ENCODE data around the gene ONECUT3. TPM values are rescaled to one million over a fixed set of nuclear protein-coding genes. Genes with fewer than 3 reads are reported as not detected.

ONECUT3 gene
- total RNA-seq, 1 experiment from 2014 or later = 0.02 TPM

GRCh38 chr19:1812426-1813191 lies 59.3 kb downstream of the ONECUT3 start:
- peaks cover 34% of the 10 kb centered on the region for H3K36me3 Mint-ChIP-seq (ENCODE audit: insufficient read depth, unreplicated experiment)
- DNase-seq (ENCODE audit: unreplicated experiment) = peak; percentile 99
- H3K27me3 Mint-ChIP-seq (ENCODE audit: insufficient read depth, unreplicated experiment) = no peaks in the 10 kb centered on the region
- peak; percentile 66 for TF ChIP-seq CTCF (IDR thresholded peaks at IDR 0.05; ENCODE audit: unreplicated experiment)
- H3K27ac Mint-ChIP-seq (ENCODE audit: low read depth, unreplicated experiment) = peak overlapping the region; percentile 98
- CTCF ChIA-PET = interaction anchor here (0.6 kb wide), 1 partner anchor 168 kb away, joined by 3 read pairs; no protein-coding TSS in a partner anchor
- no TSS peak for BruUV-seq (replicated peaks)
- intact Hi-C loops (cut with micrococcal nuclease) = loop anchor here (1.0 kb wide), 1 partner anchor 140 kb away; no protein-coding TSS in a partner anchor
- peak overlapping the region; percentile 93 for H3K4me3 Mint-ChIP-seq (ENCODE audit: unreplicated experiment)
- POLR2A ChIA-PET = no interaction called here
- peaks cover 16% of the 10 kb centered on the region for H3K4me1 Mint-ChIP-seq (ENCODE audit: insufficient read depth, unreplicated experiment)
- H3K9me3 Mint-ChIP-seq (ENCODE audit: unreplicated experiment) = no peaks in the 10 kb centered on the region

- POLR2A ChIA-PET = interaction anchor here (0.6 to 1.2 kb wide), 3 partner anchors 12 to 193 kb away, joined by 3 to 5 read pairs (median 3); partner anchors contain the start of gene TCF3
- CTCF ChIA-PET = interaction anchor here (0.6 to 2.1 kb wide), 7 partner anchors 13 to 1242 kb away, joined by 3 to 15 read pairs (median 6); no protein-coding TSS in a partner anchor
- DNase-seq (ENCODE audit: unreplicated experiment) = no peak
- TF ChIP-seq CTCF (IDR thresholded peaks at IDR 0.05; ENCODE audit: unreplicated experiment) = no peak
- Mint-ChIP-seq H3K36me3 (ENCODE audit: insufficient read depth, unreplicated experiment) (peaks cover 34% of the 10 kb centered on the region), H3K4me1 (ENCODE audit: insufficient read depth, unreplicated experiment) (peaks cover 16% of the 10 kb centered on the region), H3K27ac (ENCODE audit: low read depth, unreplicated experiment) (peak overlapping the region; percentile 98), H3K4me3 (ENCODE audit: unreplicated experiment) (peak overlapping the region; percentile 93), H3K9me3 (ENCODE audit: unreplicated experiment) (no peaks in the 10 kb centered on the region), H3K27me3 (ENCODE audit: insufficient read depth, unreplicated experiment) (no peaks in the 10 kb centered on the region)
- intact Hi-C loops (cut with micrococcal nuclease) = no loop called here
- BruUV-seq (replicated peaks) = no TSS peak
Observed at GRCh38 chr19:1813192-1814182, 60.2 kb downstream of the ONECUT3 start.

DNA sequence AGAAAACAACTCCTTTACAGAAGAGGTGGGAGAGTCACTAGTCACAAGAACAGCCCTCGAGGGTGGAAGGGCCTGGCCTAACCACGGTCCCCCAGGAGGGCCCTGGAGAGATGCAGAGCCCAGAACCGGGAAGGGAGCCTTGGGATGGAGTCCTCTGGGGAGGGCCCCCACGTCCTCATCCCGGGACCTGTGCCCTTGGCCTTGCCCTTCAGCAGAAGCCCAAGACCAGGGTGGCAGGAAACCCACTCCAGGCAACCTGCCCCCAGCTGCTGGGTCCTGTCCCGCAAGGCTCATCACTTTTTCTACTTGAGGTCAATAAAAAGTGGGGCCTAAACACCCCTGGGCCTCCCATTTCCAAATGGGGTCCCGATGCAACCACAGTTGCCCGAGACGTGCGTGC lies 61.1 kb downstream of the ONECUT3 start:
- ChIA-PET POLR2A (interaction anchor here (0.6 to 1.2 kb wide), 2 partner anchors 12 to 193 kb away, joined by 3 read pairs; no protein-coding TSS in a partner anchor), CTCF (interaction anchor here (0.6 to 2.1 kb wide), 5 partner anchors 12 to 268 kb away, joined by 3 to 15 read pairs (median 7); no protein-coding TSS in a partner anchor)
- Mint-ChIP-seq H3K4me1 (ENCODE audit: insufficient read depth, unreplicated experiment) (peaks cover 16% of the 10 kb centered on the region), H3K36me3 (ENCODE audit: insufficient read depth, unreplicated experiment) (peaks cover 30% of the 10 kb centered on the region), H3K9me3 (ENCODE audit: unreplicated experiment) (no peaks in the 10 kb centered on the region), H3K4me3 (ENCODE audit: unreplicated experiment) (no peak overlapping the region), H3K27me3 (ENCODE audit: insufficient read depth, unreplicated experiment) (no peaks in the 10 kb centered on the region), H3K27ac (ENCODE audit: low read depth, unreplicated experiment) (no peak overlapping the region)
- no peak for DNase-seq (ENCODE audit: unreplicated experiment)
- no peak for TF ChIP-seq CTCF (IDR thresholded peaks at IDR 0.05; ENCODE audit: unreplicated experiment)
- no TSS peak for BruUV-seq (replicated peaks)
- intact Hi-C loops (cut with micrococcal nuclease) = no loop called here

Measured in MCF 10A (cell line).